ENCODE data around the gene CDC14A.
"Not testable (repeated sequence)": the region's sequence is repeated elsewhere in the genome, so short reads cannot be mapped to it uniquely, and the experiment has no call there.

The CDC14A gene

GRCh38 chr1:100322436-100323211, 29.7 kb upstream of the CDC14A start:
- H3K27me3 ChIP-seq (ENCODE audit: insufficient read depth, poor library complexity, severe bottlenecking) = no peaks in the 10 kb centered on the region
- no peak for DNase-seq (ENCODE audit: low read depth in 1 of 2, low spot score in 1 of 2)
- peak overlapping the region; percentile 36 for H3K27ac ChIP-seq (replicated peaks)
- no peak overlapping the region for H3K4me3 ChIP-seq (replicated peaks; ENCODE audit: insufficient read depth, low read length)
- TF ChIP-seq POLR2AphosphoS5 (IDR thresholded peaks at IDR 0.05; ENCODE audit: low read depth) (no peak), GABPA (IDR thresholded peaks at IDR 0.05; ENCODE audit: low read depth) (no peak), SPI1 (IDR thresholded peaks at IDR 0.05; ENCODE audit: borderline replicate concordance, low read depth) (no peak)
- TF ChIP-seq, protein P1, sequence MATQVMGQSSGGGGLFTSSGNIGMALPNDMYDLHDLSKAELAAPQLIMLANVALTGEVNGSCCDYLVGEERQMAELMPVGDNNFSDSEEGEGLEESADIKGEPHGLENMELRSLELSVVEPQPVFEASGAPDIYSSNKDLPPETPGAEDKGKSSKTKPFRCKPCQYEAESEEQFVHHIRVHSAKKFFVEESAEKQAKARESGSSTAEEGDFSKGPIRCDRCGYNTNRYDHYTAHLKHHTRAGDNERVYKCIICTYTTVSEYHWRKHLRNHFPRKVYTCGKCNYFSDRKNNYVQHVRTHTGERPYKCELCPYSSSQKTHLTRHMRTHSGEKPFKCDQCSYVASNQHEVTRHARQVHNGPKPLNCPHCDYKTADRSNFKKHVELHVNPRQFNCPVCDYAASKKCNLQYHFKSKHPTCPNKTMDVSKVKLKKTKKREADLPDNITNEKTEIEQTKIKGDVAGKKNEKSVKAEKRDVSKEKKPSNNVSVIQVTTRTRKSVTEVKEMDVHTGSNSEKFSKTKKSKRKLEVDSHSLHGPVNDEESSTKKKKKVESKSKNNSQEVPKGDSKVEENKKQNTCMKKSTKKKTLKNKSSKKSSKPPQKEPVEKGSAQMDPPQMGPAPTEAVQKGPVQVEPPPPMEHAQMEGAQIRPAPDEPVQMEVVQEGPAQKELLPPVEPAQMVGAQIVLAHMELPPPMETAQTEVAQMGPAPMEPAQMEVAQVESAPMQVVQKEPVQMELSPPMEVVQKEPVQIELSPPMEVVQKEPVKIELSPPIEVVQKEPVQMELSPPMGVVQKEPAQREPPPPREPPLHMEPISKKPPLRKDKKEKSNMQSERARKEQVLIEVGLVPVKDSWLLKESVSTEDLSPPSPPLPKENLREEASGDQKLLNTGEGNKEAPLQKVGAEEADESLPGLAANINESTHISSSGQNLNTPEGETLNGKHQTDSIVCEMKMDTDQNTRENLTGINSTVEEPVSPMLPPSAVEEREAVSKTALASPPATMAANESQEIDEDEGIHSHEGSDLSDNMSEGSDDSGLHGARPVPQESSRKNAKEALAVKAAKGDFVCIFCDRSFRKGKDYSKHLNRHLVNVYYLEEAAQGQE (IDR thresholded peaks at IDR 0.05; ENCODE audit: insufficient replicate concordance, low read depth) = no peak
- TF ChIP-seq, protein P2, sequence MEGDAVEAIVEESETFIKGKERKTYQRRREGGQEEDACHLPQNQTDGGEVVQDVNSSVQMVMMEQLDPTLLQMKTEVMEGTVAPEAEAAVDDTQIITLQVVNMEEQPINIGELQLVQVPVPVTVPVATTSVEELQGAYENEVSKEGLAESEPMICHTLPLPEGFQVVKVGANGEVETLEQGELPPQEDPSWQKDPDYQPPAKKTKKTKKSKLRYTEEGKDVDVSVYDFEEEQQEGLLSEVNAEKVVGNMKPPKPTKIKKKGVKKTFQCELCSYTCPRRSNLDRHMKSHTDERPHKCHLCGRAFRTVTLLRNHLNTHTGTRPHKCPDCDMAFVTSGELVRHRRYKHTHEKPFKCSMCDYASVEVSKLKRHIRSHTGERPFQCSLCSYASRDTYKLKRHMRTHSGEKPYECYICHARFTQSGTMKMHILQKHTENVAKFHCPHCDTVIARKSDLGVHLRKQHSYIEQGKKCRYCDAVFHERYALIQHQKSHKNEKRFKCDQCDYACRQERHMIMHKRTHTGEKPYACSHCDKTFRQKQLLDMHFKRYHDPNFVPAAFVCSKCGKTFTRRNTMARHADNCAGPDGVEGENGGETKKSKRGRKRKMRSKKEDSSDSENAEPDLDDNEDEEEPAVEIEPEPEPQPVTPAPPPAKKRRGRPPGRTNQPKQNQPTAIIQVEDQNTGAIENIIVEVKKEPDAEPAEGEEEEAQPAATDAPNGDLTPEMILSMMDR (IDR thresholded peaks at IDR 0.05; ENCODE audit: insufficient read depth, low read length) = no peak

GRCh38 chr1:100323419-100324106, 28.7 kb upstream of the CDC14A start:
- H3K4me3 ChIP-seq (replicated peaks; ENCODE audit: insufficient read depth, low read length) = no peak overlapping the region
- no peaks in the 10 kb centered on the region for H3K27me3 ChIP-seq (ENCODE audit: insufficient read depth, poor library complexity, severe bottlenecking)
- TF ChIP-seq GABPA (IDR thresholded peaks at IDR 0.05; ENCODE audit: low read depth) (no peak), SPI1 (IDR thresholded peaks at IDR 0.05; ENCODE audit: borderline replicate concordance, low read depth) (no peak)
- DNase-seq (ENCODE audit: low read depth in 1 of 2, low spot score in 1 of 2) = no peak
- peak overlapping the region; percentile 36; the same call in 1 of the 2 replicates for H3K27ac ChIP-seq (replicated peaks)

GRCh38 chr1:100325415-100326324, 26.6 kb upstream of the CDC14A start:
- DNase-seq (ENCODE audit: low read depth in 1 of 2, low spot score in 1 of 2) = no peak
- no peak overlapping the region for H3K27ac ChIP-seq (replicated peaks)
- TF ChIP-seq SPI1 (IDR thresholded peaks at IDR 0.05; ENCODE audit: borderline replicate concordance, low read depth) = no peak
- TF ChIP-seq, protein P1 (IDR thresholded peaks at IDR 0.05; ENCODE audit: insufficient replicate concordance, low read depth) = no peak
- TF ChIP-seq, protein P2 (IDR thresholded peaks at IDR 0.05; ENCODE audit: insufficient read depth, low read length) = no peak
- TF ChIP-seq POLR2AphosphoS5 (IDR thresholded peaks at IDR 0.05; ENCODE audit: low read depth) = no peak
- no peak for TF ChIP-seq GABPA (IDR thresholded peaks at IDR 0.05; ENCODE audit: low read depth)
- H3K27me3 ChIP-seq (ENCODE audit: insufficient read depth, poor library complexity, severe bottlenecking) = no peaks in the 10 kb centered on the region
- no peak overlapping the region for H3K4me3 ChIP-seq (replicated peaks; ENCODE audit: insufficient read depth, low read length)

DNA sequence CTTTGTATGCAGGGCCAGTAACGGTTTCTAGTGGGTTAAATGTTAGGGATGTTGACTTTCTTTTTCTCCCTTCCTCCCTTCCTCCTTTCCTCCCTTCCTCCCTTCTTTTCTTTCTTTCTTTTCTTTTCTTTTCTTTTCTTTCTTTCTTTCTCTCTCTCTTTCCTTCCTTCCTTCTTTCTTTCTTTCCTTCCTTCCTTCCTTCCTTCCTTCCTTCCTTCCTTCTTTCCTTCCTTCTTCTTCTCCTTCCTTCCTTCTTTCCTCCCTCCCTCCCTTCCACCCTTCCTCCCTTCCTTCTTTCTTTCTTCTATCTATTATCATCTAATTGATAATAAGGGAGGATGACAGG, 26.0 kb upstream of the CDC14A start:
- not testable (repeated sequence) for DNase-seq (ENCODE audit: low read depth in 1 of 2, low spot score in 1 of 2); H3K27ac ChIP-seq (replicated peaks); H3K27me3 ChIP-seq (ENCODE audit: insufficient read depth, poor library complexity, severe bottlenecking)

More for the DNA sequence above, 26.0 kb upstream of the CDC14A start:
- H3K4me3 ChIP-seq (replicated peaks; ENCODE audit: insufficient read depth, low read length) = not testable (repeated sequence)
